SK-N-SH treated with all-trans-retinoic acid at 6 μM for 48 hours (cell line): ENCODE measurements around the gene TMEM135.
"Not testable (repeated sequence)": the region's sequence is repeated elsewhere in the genome, so short reads cannot be mapped to it uniquely, and the experiment has no call there.

Experiments
- ATAC-seq: fragments of 200-7000 bp; cut with Tn5 transposase; 3 replicates; pipeline ENCODE4 v1.9.1; 2020; ENCODE audit warnings: mild to moderate bottlenecking, moderate library complexity
- BACH2 ChIP-seq: fragments of 250-450 bp; sonication (Bioruptor Pico); IDR thresholded peaks from 2 replicates; pipeline ENCODE4 v1.9.0; 2021; ENCODE audit warnings: mild to moderate bottlenecking, borderline replicate concordance
- ESRRG ChIP-seq: fragments of 250-450 bp; sonication (Bioruptor Pico); IDR thresholded peaks from 2 replicates; pipeline ENCODE4 v1.6.1; 2021; ENCODE audit warnings: mild to moderate bottlenecking
- GLIS3 ChIP-seq: fragments of 250-450 bp; sonication (Bioruptor Pico); IDR thresholded peaks from 2 replicates; pipeline ENCODE4 v1.5.0; 2020; ENCODE audit warnings: mild to moderate bottlenecking, moderate library complexity
- ISL1 ChIP-seq: fragments of 250-450 bp; sonication (Bioruptor Pico); IDR thresholded peaks from 2 replicates; pipeline ENCODE4 v2.1.2; 2022; ENCODE audit warnings: mild to moderate bottlenecking, moderate library complexity
- OSR1 ChIP-seq: fragments of 250-450 bp; sonication (Bioruptor Pico); IDR thresholded peaks from 2 replicates; pipeline ENCODE4 v1.8.0; 2022; ENCODE audit warnings: moderate library complexity, mild to moderate bottlenecking, inconsistent platforms
- PPARA ChIP-seq: fragments of 250-450 bp; sonication (Bioruptor Pico); IDR thresholded peaks from 2 replicates; pipeline ENCODE4 v1.5.0; 2020; ENCODE audit warnings: mild to moderate bottlenecking, borderline replicate concordance
- RARB ChIP-seq: fragments of 250-450 bp; sonication (Bioruptor Pico); IDR thresholded peaks from 2 replicates; pipeline ENCODE4 v1.8.0; 2021; ENCODE audit warnings: mild to moderate bottlenecking, moderate library complexity
- SNAI2 ChIP-seq: fragments of 250-450 bp; sonication (Bioruptor Pico); IDR thresholded peaks from 2 replicates; pipeline ENCODE4 v1.5.0; 2020; ENCODE audit warnings: mild to moderate bottlenecking, moderate library complexity
- TCF4 ChIP-seq: fragments of 250-450 bp; sonication (Bioruptor Pico); IDR thresholded peaks from 2 replicates; pipeline ENCODE4 v1.8.0; 2021; ENCODE audit warnings: mild to moderate bottlenecking, moderate library complexity, borderline replicate concordance
- TOX ChIP-seq: fragments of 250-450 bp; sonication (Bioruptor Pico); IDR thresholded peaks from 2 replicates; pipeline ENCODE4 v1.8.0; 2021; ENCODE audit warnings: mild to moderate bottlenecking, moderate library complexity, borderline replicate concordance
- ZC3H10 ChIP-seq: fragments of 250-450 bp; sonication (Bioruptor Pico); IDR thresholded peaks from 2 replicates; pipeline ENCODE4 v1.5.1; 2021; ENCODE audit warnings: mild to moderate bottlenecking, moderate library complexity
- ZFP3 ChIP-seq: fragments of 250-450 bp; sonication (Bioruptor Pico); IDR thresholded peaks from 2 replicates; pipeline ENCODE4 v1.5.0; 2020; ENCODE audit warnings: mild to moderate bottlenecking, moderate library complexity
- ZFP30 ChIP-seq: fragments of 450-650 bp; formaldehyde crosslinking; IDR thresholded peaks from 2 replicates; pipeline ENCODE4 v1.5.0; 2022; ENCODE audit warnings: mild to moderate bottlenecking, moderate library complexity
- ZNF565 ChIP-seq: fragments of 450-650 bp; formaldehyde crosslinking; conservative IDR thresholded peaks from 2 replicates; pipeline ENCODE4 v1.5.0; 2020; ENCODE audit warnings: low read depth, mild to moderate bottlenecking, moderate library complexity
- ZNF70 ChIP-seq: fragments of 450-650 bp; formaldehyde crosslinking; IDR thresholded peaks from 2 replicates; pipeline ENCODE4 v1.5.0; 2020; ENCODE audit warnings: mild to moderate bottlenecking, moderate library complexity
- ZNF8 ChIP-seq: fragments of 450-650 bp; formaldehyde crosslinking; IDR thresholded peaks from 2 replicates; pipeline ENCODE4 v1.5.0; 2020; ENCODE audit warnings: mild to moderate bottlenecking, moderate library complexity
- TF ChIP-seq, protein P1 (sequence below): fragments of 250-450 bp; sonication (Bioruptor Pico); IDR thresholded peaks from 2 replicates; pipeline ENCODE4 v1.5.1; 2020; ENCODE audit warnings: low read depth, mild to moderate bottlenecking, moderate library complexity
- TF ChIP-seq, protein P2 (sequence below): fragments of 250-450 bp; sonication (Bioruptor Pico); IDR thresholded peaks from 2 replicates; pipeline ENCODE4 v1.5.0; 2020; ENCODE audit warnings: mild to moderate bottlenecking, moderate library complexity
- TF ChIP-seq, protein P3 (sequence below): fragments of 250-450 bp; sonication (Bioruptor Pico); IDR thresholded peaks from 2 replicates; pipeline ENCODE4 v1.8.0; 2020; ENCODE audit warnings: mild to moderate bottlenecking, moderate library complexity, borderline replicate concordance
- TF ChIP-seq, protein P4 (sequence below): fragments of 250-450 bp; sonication (Bioruptor Pico); IDR thresholded peaks from 2 replicates; pipeline ENCODE4 v1.5.1; 2021; ENCODE audit warnings: mild to moderate bottlenecking, moderate library complexity

Gene TMEM135

DNA sequence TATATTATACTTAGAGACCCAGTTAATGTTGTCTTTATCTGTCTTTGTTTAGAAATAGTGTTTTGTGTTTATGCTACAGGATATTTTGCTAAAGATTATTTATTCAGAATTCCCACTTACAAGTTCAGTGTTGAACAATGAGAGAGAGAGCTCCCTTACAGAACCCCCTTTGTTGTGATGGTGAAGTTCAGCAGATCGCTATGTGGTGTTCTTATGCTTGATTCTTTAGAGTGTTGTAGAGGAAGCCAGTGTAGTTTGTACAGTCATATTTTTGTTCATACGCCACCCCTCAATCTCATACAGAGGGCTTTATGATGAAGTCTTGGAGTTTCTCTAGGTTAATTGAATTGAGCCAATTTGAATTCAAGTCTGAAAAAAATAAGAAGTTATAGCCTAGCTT lies 150.2 kb downstream of the TMEM135 start:
- TF ChIP-seq ZNF8 (no peak), ZNF70 (CRISPR knock-in tag) (no peak), ISL1 (CRISPR knock-in tag) (no peak)
- TF ChIP-seq, protein P1, sequence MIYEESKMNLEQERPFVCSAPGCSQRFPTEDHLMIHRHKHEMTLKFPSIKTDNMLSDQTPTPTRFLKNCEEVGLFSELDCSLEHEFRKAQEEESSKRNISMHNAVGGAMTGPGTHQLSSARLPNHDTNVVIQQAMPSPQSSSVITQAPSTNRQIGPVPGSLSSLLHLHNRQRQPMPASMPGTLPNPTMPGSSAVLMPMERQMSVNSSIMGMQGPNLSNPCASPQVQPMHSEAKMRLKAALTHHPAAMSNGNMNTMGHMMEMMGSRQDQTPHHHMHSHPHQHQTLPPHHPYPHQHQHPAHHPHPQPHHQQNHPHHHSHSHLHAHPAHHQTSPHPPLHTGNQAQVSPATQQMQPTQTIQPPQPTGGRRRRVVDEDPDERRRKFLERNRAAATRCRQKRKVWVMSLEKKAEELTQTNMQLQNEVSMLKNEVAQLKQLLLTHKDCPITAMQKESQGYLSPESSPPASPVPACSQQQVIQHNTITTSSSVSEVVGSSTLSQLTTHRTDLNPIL (CRISPR knock-in tag) = no peak
- TF ChIP-seq, protein P2, sequence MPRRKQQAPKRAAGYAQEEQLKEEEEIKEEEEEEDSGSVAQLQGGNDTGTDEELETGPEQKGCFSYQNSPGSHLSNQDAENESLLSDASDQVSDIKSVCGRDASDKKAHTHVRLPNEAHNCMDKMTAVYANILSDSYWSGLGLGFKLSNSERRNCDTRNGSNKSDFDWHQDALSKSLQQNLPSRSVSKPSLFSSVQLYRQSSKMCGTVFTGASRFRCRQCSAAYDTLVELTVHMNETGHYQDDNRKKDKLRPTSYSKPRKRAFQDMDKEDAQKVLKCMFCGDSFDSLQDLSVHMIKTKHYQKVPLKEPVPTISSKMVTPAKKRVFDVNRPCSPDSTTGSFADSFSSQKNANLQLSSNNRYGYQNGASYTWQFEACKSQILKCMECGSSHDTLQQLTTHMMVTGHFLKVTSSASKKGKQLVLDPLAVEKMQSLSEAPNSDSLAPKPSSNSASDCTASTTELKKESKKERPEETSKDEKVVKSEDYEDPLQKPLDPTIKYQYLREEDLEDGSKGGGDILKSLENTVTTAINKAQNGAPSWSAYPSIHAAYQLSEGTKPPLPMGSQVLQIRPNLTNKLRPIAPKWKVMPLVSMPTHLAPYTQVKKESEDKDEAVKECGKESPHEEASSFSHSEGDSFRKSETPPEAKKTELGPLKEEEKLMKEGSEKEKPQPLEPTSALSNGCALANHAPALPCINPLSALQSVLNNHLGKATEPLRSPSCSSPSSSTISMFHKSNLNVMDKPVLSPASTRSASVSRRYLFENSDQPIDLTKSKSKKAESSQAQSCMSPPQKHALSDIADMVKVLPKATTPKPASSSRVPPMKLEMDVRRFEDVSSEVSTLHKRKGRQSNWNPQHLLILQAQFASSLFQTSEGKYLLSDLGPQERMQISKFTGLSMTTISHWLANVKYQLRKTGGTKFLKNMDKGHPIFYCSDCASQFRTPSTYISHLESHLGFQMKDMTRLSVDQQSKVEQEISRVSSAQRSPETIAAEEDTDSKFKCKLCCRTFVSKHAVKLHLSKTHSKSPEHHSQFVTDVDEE (CRISPR knock-in tag) = no peak
- ATAC-seq = no peak

DNA sequence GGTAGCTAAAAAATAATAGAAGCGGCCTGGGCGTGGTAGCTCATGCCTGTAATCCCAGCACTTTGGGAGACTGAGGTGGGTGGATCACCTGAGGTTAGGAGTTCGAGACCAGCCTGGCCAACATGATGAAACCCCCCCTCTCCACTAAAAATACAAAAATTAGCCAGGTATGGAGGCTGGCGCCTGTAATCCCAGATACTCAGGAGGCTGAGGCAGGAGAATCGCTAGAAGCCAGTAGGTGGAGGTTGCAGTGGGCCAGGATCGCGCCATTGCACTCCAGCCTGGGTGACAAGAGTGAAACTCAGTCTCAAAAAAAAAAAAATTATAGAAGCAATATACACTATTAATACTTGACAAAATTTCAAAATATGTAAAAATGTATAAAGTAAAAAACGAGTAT lies 150.7 kb downstream of the TMEM135 start:
- not testable (repeated sequence) for ATAC-seq

DNA sequence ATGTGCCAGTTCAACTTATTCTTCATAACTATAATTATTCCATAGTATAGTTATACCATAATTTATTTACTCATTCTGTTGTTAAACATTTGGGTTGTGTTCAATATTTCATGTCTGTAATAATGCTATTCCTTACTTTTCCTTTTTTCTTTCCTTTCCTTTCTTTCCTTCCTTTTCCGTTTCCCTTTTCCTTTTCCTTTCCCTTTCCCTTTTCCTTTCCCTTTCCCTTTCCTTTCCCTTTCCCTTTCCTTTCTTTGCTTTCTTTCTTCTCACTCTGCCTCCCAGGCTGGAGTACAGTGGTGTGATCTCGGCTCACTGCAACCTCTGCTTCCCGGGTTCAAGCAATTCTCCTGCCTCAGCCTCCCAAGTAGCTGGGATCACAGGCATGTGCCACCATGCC lies 151.2 kb downstream of the TMEM135 start:
- ATAC-seq = not testable (repeated sequence)

DNA sequence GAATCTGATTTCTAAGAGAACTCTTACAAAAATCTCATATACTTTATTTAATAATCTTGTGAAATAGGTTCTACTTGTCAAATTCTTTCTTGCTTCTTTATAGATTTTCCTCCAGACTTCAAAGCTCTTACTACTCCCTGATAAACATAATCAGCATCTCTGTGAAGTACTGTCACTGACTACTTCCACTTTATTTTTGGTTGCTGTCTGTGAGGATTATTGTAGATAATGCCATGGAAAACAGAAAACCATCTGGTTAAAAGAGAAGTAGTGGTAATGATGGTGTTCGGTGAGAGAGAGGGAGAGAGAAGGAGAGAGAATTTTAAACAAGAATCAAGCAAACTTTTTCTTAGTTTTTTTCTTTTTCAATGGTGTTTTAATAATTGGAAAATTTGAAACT lies 152.3 kb downstream of the TMEM135 start:
- no peak for ATAC-seq
- TF ChIP-seq ESRRG (CRISPR knock-in tag) (no peak), ZNF8 (no peak), SNAI2 (no peak), TCF4 (CRISPR knock-in tag) (no peak), TOX (no peak), OSR1 (CRISPR knock-in tag) (no peak), ZFP3 (CRISPR knock-in tag) (no peak)
- TF ChIP-seq, protein P3, sequence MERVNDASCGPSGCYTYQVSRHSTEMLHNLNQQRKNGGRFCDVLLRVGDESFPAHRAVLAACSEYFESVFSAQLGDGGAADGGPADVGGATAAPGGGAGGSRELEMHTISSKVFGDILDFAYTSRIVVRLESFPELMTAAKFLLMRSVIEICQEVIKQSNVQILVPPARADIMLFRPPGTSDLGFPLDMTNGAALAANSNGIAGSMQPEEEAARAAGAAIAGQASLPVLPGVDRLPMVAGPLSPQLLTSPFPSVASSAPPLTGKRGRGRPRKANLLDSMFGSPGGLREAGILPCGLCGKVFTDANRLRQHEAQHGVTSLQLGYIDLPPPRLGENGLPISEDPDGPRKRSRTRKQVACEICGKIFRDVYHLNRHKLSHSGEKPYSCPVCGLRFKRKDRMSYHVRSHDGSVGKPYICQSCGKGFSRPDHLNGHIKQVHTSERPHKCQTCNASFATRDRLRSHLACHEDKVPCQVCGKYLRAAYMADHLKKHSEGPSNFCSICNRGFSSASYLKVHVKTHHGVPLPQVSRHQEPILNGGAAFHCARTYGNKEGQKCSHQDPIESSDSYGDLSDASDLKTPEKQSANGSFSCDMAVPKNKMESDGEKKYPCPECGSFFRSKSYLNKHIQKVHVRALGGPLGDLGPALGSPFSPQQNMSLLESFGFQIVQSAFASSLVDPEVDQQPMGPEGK = no peak

DNA sequence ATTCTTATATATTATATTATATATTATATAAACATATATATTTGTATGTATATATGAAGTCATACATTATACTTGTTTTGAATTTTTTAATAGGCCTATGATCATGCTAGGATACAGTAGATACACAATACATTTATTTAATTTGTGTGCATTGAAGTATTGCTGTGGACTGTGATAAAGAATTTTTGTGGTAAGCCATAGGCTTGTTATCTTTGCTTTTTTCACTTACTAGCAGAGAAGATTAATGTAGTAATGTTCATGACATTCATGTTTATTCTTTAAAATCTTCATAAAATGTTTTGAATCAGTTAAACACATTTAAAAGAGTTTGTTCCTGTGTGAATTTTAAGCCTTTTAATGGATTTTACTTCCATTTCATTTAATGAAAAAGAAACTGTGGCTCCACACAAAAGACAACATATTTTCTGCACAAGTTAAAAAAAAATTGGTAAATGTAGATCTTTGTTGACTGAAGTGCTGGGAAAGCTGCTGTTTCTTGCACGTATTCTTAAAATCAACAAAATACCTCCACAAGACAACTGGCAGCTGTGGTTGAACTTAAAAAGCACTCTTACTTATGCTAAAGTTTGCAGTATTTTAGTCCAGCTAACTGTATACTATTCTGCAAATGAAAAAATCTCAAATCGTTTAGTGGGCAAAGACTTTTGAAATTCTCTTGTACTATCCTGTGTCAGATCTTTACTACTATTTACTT lies 156.2 kb downstream of the TMEM135 start:
- TF ChIP-seq BACH2 = no peak
- TF ChIP-seq, protein P4, sequence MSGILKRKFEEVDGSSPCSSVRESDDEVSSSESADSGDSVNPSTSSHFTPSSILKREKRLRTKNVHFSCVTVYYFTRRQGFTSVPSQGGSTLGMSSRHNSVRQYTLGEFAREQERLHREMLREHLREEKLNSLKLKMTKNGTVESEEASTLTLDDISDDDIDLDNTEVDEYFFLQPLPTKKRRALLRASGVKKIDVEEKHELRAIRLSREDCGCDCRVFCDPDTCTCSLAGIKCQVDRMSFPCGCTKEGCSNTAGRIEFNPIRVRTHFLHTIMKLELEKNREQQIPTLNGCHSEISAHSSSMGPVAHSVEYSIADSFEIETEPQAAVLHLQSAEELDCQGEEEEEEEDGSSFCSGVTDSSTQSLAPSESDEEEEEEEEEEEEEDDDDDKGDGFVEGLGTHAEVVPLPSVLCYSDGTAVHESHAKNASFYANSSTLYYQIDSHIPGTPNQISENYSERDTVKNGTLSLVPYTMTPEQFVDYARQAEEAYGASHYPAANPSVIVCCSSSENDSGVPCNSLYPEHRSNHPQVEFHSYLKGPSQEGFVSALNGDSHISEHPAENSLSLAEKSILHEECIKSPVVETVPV (CRISPR knock-in tag) = no peak
- no peak for TF ChIP-seq TOX
- TF ChIP-seq TCF4 (CRISPR knock-in tag) = no peak
- no peak for ATAC-seq

DNA sequence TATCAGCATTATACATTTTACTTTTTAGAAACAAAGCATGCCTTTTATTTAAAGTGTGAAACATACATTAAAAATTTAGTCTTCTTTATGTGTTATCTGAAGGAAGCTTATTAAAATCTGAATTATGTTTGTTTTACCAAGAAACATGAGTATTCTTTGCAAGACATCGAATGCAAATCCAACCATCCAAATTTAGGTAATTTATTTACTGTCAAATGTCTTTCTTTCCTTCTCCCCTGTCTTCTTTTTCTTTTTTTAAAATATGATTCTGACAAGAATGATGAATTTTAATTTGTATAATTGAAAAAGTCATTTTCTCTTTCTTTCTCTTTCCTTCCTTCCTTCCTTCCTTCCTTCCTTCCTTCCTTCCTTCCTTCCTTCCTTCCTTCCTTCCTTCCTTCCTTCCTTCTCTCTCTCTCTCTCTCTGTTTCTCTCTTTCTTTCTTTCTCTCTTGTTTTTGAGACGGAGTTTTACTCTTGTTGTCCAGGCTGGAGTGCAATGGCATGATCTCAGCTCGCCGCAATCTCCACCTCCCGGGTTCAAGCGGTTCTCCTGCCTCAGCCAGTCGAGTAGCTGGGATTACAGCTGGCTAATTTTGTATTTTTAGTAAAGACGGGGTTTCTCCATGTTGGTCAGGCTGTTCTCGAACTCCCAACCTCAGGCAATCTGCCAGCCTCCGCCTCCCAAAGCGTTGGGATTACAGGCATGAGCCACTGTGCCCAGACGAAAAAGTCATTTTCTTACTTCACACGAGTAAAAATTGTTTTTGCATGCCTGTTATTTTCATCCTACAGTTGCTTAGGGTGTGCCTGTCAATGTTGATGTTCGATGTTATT lies 157.5 kb downstream of the TMEM135 start:
- no peak for ATAC-seq
- TF ChIP-seq ZC3H10 = no peak
- TF ChIP-seq ZNF70 (CRISPR knock-in tag) = no peak
- TF ChIP-seq RARB = no peak
- TF ChIP-seq ZFP30 (CRISPR knock-in tag) = no peak
- TF ChIP-seq, protein P1 (CRISPR knock-in tag) = no peak
- TF ChIP-seq TCF4 (CRISPR knock-in tag) = no peak
- no peak for TF ChIP-seq GLIS3 (CRISPR knock-in tag)
- TF ChIP-seq PPARA (CRISPR knock-in tag) = no peak
- TF ChIP-seq, protein P3 = no peak
- TF ChIP-seq, protein P4 (CRISPR knock-in tag) = no peak
- no peak for TF ChIP-seq ZNF565
